Measurements from ENCODE around the gene TMEM132D. TPM values are rescaled to one million over a fixed set of nuclear protein-coding genes. Genes with fewer than 3 reads are reported as not detected.

The TMEM132D gene
- total and polyA plus RNA-seq, 2 of the 8 experiments (the other 6 are each of a cell fraction or from before 2014, with no cell fraction given): 3.5 to 10.1 TPM

DNA sequence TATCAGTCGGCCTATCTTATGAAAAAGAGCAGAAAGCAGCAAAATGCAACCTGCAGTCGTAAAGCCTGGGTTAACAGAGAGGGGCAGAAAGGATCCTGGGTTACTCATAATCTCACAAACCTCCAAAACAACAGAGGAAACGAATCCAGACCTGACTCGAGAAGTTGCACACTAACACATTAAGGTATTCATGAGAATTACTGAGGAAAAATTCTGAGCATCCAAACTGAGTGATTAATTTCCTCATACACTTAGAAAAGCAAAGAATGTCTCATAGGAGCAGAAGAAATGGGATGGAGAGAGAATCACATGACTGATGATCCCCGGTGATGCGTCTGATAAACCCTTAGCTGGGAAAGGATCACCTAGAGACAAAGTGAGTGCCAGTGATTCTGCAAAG, 272.5 kb downstream of the TMEM132D start:
- Histone ChIP-seq H2AK5ac (ENCODE audit: low read depth, low read length) (no peak overlapping the region), H4K20me1 (replicated peaks in 1 of 2; ENCODE audit: control insufficient read depth in 1 of 2, insufficient read depth in 2 of 2, low read length in 2 of 2) (no peaks in the 10 kb centered on the region), H2BK20ac (ENCODE audit: low read length) (no peak overlapping the region), H2BK120ac (replicated peaks; ENCODE audit: low read depth, low read length) (no peak overlapping the region), H2BK12ac (ENCODE audit: low read depth, low read length) (no peak overlapping the region), H3K4ac (replicated peaks; ENCODE audit: insufficient read length, low read depth, low read length) (no peak overlapping the region), H3K27ac (ENCODE audit: low read depth, low read length) (no peak overlapping the region), H3K23me2 (ENCODE audit: low read depth, low read length) (no peaks in the 10 kb centered on the region; the same call in 1 of the 2 replicates), H3K79me1 (ENCODE audit: low read depth, low read length) (no peaks in the 10 kb centered on the region), H4K5ac (ENCODE audit: insufficient read length, low read depth, low read length) (no peak overlapping the region), H2BK5ac (ENCODE audit: low read depth, low read length) (no peak overlapping the region), H2BK15ac (ENCODE audit: low read length) (no peak overlapping the region), H4K91ac (replicated peaks; ENCODE audit: insufficient read length, low read length) (no peak overlapping the region), H3K4me3 (ENCODE audit: extremely low read depth in 1 of 4, insufficient read depth in 2 of 4, low read depth in 3 of 4, low read length in 4 of 4) (peak overlapping the region in 1 of 4 experiments; percentile 35; a peak in 3 of 8 replicates), H3K18ac (ENCODE audit: extremely low read depth, low read length) (no peak overlapping the region), H3K9ac (replicated peaks in 1 of 4; ENCODE audit: extremely low read depth in 1 of 4, low read depth in 3 of 4, low read length in 3 of 4) (no peak overlapping the region), H3K9me3 (ENCODE audit: insufficient read depth in 2 of 2, low read depth in 1 of 2, low read length in 1 of 2) (no peaks in the 10 kb centered on the region), H3K27me3 (replicated peaks in 1 of 4; ENCODE audit: control insufficient read depth in 3 of 4, extremely low read depth in 1 of 4, insufficient read depth in 3 of 4, low read length in 3 of 4) (no peaks in the 10 kb centered on the region), H2AFZ (ENCODE audit: low read length) (no peak overlapping the region), H3K4me2 (ENCODE audit: insufficient read depth in 1 of 2, low read depth in 2 of 2, low read length in 2 of 2) (peak overlapping the region; percentile 50 to 61), H3K23ac (ENCODE audit: insufficient read length) (no peak overlapping the region), H3K36me3 (ENCODE audit: control insufficient read depth in 2 of 4, insufficient read depth in 4 of 4, low read length in 3 of 4) (no peaks in the 10 kb centered on the region), H4K8ac (ENCODE audit: extremely low read depth, insufficient read depth, low read length) (no peak overlapping the region), H3K79me2 (ENCODE audit: control insufficient read depth in 1 of 2, insufficient read depth in 2 of 2, low read length in 2 of 2) (no peaks in the 10 kb centered on the region), H3K14ac (ENCODE audit: insufficient read length) (no peak overlapping the region), H3K4me1 (replicated peaks in 1 of 4; ENCODE audit: control insufficient read depth in 3 of 4, insufficient read depth in 4 of 4, low read length in 3 of 4) (peaks cover 3 to 23% (median 16%) of the 10 kb centered on the region in 4 experiments; a peak in 5 of 7 replicates), H3K56ac (replicated peaks; ENCODE audit: insufficient read length, low read depth, low read length) (no peak overlapping the region)
- FAIRE-seq (no peak), DNase-seq (ENCODE audit: low read depth in 1 of 2, low spot score in 2 of 2) (no peak)
- ChIA-PET POLR2A (ENCODE audit: partially characterized antibody) (interaction anchor here (1.3 to 1.7 kb wide), 2 partner anchors 9 to 13 kb away, joined by 3 to 4 read pairs; no protein-coding TSS in a partner anchor), CTCF (ENCODE audit: partially characterized antibody) (no interaction called here)
- WGBS, 2 experiments (ENCODE audit: extremely low coverage in 1 of 2, insufficient coverage in 1 of 2, insufficient read length in 1 of 2, insufficient replicate concordance in 2 of 2, low coverage in 1 of 2, low lambda C conversion rate in 2 of 2, missing lambda C conversion rate in 1 of 2): 56% methylated on average over 6 of the region's 6 CpGs; no CpG with 5 or more reads in 1 of the 2 experiments
- TF ChIP-seq KDM1A (IDR thresholded peaks at IDR 0.05; ENCODE audit: borderline replicate concordance, low read length) (no peak), FOSL1 (IDR thresholded peaks at IDR 0.05; ENCODE audit: insufficient read depth, low read depth, low read length) (no peak)

All from H1 (cell line).